Chondrocyte (in vitro differentiated cells): ENCODE data around the gene STK32B. TPM values are rescaled to one million over a fixed set of nuclear protein-coding genes. Genes with fewer than 3 reads are reported as not detected.

Experiments used
- DNase-seq: peaks from one replicate; pipeline ENCODE4 v3.0.0; 2021; ENCODE audit warnings: mixed read lengths, low spot score
- H3K27ac Mint-ChIP-seq: one replicate; pipeline ENCODE4 v1.8.0; 2021; ENCODE audit warnings: mild to moderate bottlenecking, moderate library complexity, mixed read lengths; ENCODE audit not compliant: unreplicated experiment
- H3K27me3 Mint-ChIP-seq: 2 replicates; pipeline ENCODE4 v1.8.0; 2021; ENCODE audit warnings: low read depth, mixed read lengths
- H3K36me3 Mint-ChIP-seq: 2 replicates; pipeline ENCODE4 v1.8.0; 2021; ENCODE audit warnings: low read depth, mixed read lengths
- H3K4me1 Mint-ChIP-seq: 2 replicates; pipeline ENCODE4 v1.8.0; 2021; ENCODE audit warnings: low read depth, mild to moderate bottlenecking, mixed read lengths
- H3K4me3 Mint-ChIP-seq: one replicate; pipeline ENCODE4 v1.8.0; 2021; ENCODE audit warnings: mild to moderate bottlenecking, moderate library complexity, mixed read lengths; ENCODE audit not compliant: unreplicated experiment
- H3K9me3 Mint-ChIP-seq: 2 replicates; pipeline ENCODE4 v1.8.0; 2021; ENCODE audit warnings: low read depth, mixed read lengths
- total RNA-seq: library from RNA; stranded (reverse); gene quantifications from 3 replicates; pipeline ENCODE4 v1.2.1, GENCODE V29; 2021
- TF ChIP-seq, protein P1 (sequence below): fragments of 200-600 bp; sonication (generic); IDR thresholded peaks from 2 replicates; pipeline ENCODE4 v1.5.0; 2021; ENCODE audit warnings: antibody characterized with exemption, mild to moderate bottlenecking, moderate library complexity

The STK32B gene
- total RNA-seq, 1 donor from 2014 or later = 14.2 TPM

DNA sequence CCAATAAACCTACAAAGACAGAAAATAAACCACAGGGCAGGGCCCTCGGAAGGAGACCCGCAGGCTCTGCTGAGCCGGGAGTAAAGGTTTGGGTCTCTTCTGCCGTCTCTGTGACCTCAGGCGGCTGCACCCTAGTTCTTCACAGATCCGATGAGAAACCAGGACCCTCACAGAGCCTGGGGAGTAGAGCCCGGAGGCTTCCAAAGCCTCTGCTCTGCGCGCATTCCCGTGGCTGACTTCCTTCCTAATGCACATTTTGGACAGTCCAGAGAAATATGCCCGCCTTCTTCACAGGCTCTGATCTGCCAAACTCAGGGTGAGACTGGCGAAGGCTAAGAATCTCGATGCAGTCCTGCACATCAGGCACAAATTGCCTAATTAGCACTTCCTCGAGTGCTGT, 411.6 kb downstream of the STK32B start:
- H3K4me1 Mint-ChIP-seq = no peaks in the 10 kb centered on the region
- peaks cover 9% of the 10 kb centered on the region for H3K36me3 Mint-ChIP-seq
- TF ChIP-seq, protein P1, sequence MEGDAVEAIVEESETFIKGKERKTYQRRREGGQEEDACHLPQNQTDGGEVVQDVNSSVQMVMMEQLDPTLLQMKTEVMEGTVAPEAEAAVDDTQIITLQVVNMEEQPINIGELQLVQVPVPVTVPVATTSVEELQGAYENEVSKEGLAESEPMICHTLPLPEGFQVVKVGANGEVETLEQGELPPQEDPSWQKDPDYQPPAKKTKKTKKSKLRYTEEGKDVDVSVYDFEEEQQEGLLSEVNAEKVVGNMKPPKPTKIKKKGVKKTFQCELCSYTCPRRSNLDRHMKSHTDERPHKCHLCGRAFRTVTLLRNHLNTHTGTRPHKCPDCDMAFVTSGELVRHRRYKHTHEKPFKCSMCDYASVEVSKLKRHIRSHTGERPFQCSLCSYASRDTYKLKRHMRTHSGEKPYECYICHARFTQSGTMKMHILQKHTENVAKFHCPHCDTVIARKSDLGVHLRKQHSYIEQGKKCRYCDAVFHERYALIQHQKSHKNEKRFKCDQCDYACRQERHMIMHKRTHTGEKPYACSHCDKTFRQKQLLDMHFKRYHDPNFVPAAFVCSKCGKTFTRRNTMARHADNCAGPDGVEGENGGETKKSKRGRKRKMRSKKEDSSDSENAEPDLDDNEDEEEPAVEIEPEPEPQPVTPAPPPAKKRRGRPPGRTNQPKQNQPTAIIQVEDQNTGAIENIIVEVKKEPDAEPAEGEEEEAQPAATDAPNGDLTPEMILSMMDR = no peak
- H3K27me3 Mint-ChIP-seq = no peaks in the 10 kb centered on the region
- H3K9me3 Mint-ChIP-seq = no peaks in the 10 kb centered on the region
- H3K4me3 Mint-ChIP-seq = no peak overlapping the region
- peak overlapping the region; percentile 22 for H3K27ac Mint-ChIP-seq
- no peak for DNase-seq

DNA sequence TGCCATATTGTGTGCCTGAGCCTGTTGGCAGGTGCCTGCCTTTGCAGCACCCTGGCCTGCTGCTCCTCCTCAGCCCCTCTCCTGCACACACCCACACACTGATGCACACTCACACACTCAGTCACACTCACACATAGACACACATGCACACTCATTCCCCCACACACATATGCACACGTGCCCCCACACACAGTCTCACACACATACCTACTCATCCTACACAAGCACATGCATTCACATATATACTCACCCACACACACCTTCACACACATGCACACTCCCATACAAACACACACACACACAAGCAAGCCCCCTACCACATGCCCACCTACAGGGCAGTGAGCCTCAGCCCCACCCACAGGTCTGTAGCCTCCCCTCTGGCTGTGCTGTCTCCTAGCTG, 412.1 kb downstream of the STK32B start:
- no peak for DNase-seq
- Mint-ChIP-seq H3K27me3 (no peaks in the 10 kb centered on the region), H3K4me1 (no peaks in the 10 kb centered on the region), H3K9me3 (no peaks in the 10 kb centered on the region), H3K27ac (no peak overlapping the region), H3K36me3 (peaks cover 7% of the 10 kb centered on the region), H3K4me3 (no peak overlapping the region)
- TF ChIP-seq, protein P1 = no peak

DNA sequence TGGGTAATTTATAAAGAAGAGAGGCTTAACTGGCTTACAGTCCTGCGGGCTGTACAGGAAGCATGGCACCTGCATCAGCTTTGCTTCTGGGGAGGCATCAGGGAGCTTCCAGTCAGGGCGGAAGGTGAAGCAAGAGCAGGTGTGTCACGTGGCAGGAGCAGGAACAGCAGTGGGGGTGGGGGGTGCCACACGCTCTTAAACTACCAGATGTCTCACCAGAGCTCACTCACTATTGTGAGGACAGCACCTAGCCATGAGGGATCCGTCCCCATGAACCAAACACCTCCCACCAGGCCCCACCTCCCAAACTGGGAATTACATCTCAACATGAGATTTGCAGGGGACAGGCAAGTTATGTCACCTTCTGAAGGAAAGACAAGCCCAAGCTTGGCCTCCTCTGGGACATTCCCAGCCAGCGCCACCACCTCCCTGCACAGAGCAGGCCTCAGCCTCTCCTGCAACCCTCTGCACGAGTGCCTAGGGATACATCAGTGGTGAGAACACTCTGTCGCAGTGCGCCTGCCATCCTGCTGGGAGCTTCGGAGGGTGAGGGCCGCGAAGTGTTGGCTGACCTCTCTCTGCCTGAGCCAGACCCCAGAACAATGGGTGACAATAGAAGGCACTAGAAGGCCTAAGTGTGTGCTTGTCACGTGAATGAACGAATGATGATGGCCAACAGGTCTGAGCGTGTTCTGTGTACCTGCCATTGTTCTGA, 412.8 kb downstream of the STK32B start:
- Mint-ChIP-seq H3K27ac (no peak overlapping the region), H3K9me3 (no peaks in the 10 kb centered on the region), H3K36me3 (peaks cover 7% of the 10 kb centered on the region), H3K27me3 (no peaks in the 10 kb centered on the region), H3K4me3 (no peak overlapping the region), H3K4me1 (no peaks in the 10 kb centered on the region)
- no peak for DNase-seq
- TF ChIP-seq, protein P1 = no peak

DNA sequence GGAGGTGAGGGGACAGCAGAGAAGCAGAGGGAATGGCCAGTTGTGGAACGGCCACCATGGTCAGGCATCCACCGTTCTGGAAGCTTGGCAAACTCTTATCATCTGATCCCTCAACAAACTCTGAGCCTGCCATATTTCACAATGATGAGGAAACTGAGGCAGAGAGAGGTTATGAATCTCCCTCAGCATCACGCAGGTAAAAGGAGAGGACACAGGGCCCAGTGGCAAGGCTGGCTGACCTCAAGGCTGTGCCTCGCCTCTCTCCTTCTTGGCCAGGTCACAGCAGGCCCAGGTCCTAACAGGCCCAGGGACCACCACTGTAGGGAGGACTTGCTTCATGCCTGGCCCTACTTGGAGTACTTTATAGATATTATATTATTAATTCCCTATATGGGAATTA, 414.2 kb downstream of the STK32B start:
- Mint-ChIP-seq H3K4me1 (no peaks in the 10 kb centered on the region), H3K36me3 (peaks cover 7% of the 10 kb centered on the region), H3K9me3 (no peaks in the 10 kb centered on the region), H3K27me3 (no peaks in the 10 kb centered on the region), H3K27ac (no peak overlapping the region), H3K4me3 (no peak overlapping the region)
- TF ChIP-seq, protein P1 = no peak
- DNase-seq = no peak

DNA sequence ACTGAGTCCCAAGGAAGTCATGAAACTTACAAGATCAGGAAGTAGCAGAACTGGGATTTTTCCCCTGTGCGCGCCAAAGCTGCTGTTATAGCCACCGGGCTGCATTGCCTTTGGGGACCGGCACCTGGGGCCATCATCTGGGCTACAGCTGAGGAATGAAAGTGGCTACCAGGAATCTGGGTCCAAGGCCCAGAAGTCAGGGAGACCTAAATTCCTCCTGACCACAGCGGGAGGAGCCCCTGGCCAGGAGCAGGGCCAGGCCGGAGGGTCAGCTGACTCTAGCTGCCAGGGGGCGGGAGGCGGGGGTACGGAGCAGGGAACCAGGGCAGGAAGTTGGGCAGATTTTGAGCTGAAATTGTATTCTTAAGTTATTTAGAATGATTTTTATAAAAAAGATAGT, 414.7 kb downstream of the STK32B start:
- H3K4me3 Mint-ChIP-seq = no peak overlapping the region
- H3K27ac Mint-ChIP-seq = no peak overlapping the region
- TF ChIP-seq, protein P1 = no peak
- no peaks in the 10 kb centered on the region for H3K4me1 Mint-ChIP-seq
- no peaks in the 10 kb centered on the region for H3K9me3 Mint-ChIP-seq
- H3K36me3 Mint-ChIP-seq = peaks cover 7% of the 10 kb centered on the region
- DNase-seq = no peak
- H3K27me3 Mint-ChIP-seq = no peaks in the 10 kb centered on the region
